ENCODE results near the gene TRIM2. TPM values are rescaled to one million over a fixed set of nuclear protein-coding genes. Genes with fewer than 3 reads are reported as not detected.
A peak's percentile ranks its signal among the peaks of the same experiment; 100 is the strongest.

Gene TRIM2
- total and polyA plus RNA-seq, 12 donors = 6.2 to 130 (median 47.8) TPM

- WGBS, 4 donors = 65 to 71% (median 70%) methylated on average over 14 to 22 of the region's 22 CpGs
- Histone ChIP-seq H3K27me3 (no peaks in the 10 kb centered on the region), H3K4me3 (peak overlapping the region in 1 of 4 donors; percentile 25), H3K27ac (no peak overlapping the region), H3K4me1 (replicated peaks in 1 of 2) (no peaks in the 10 kb centered on the region), H3K9me3 (replicated peaks in 1 of 3) (no peaks in the 10 kb centered on the region), H3K36me3 (replicated peaks in 1 of 2) (no peaks in the 10 kb centered on the region)
- DNase-seq = no peak
- TF ChIP-seq, protein P1, sequence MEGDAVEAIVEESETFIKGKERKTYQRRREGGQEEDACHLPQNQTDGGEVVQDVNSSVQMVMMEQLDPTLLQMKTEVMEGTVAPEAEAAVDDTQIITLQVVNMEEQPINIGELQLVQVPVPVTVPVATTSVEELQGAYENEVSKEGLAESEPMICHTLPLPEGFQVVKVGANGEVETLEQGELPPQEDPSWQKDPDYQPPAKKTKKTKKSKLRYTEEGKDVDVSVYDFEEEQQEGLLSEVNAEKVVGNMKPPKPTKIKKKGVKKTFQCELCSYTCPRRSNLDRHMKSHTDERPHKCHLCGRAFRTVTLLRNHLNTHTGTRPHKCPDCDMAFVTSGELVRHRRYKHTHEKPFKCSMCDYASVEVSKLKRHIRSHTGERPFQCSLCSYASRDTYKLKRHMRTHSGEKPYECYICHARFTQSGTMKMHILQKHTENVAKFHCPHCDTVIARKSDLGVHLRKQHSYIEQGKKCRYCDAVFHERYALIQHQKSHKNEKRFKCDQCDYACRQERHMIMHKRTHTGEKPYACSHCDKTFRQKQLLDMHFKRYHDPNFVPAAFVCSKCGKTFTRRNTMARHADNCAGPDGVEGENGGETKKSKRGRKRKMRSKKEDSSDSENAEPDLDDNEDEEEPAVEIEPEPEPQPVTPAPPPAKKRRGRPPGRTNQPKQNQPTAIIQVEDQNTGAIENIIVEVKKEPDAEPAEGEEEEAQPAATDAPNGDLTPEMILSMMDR (IDR thresholded peaks at IDR 0.05) = no peak
- no peak for TF ChIP-seq POLR2A (IDR thresholded peaks at IDR 0.05)
- intact Hi-C loops (cut with DNase I) = loop anchor here (5.0 kb wide), 2 partner anchors 63 to 112 kb away; no protein-coding TSS in a partner anchor
Observed at GRCh38 chr4:153204728-153205648, 745 bp downstream of the TRIM2 start.

DNA sequence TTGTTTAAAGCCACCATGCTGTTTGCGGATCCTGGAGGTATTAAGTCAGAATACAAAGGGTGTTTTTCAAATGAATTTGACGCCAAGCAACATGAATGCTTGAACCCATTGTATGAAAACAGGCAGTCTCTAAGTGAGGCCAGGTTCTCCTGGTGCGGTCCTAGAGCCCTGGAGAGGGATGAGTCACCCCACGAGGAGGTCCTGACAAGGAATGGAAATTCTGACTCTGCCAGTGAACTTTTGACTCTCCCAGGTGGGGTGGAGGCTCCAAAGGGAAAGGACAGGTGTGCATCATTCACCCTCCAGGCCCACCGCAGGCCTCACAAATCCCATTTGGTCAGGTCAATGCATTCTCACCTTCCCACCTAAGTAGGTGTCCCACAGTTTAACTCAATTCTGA lies 1.5 kb downstream of the TRIM2 start:
- intact Hi-C loops (cut with DNase I) = loop anchor here (5.0 kb wide), 2 partner anchors 63 to 112 kb away; no protein-coding TSS in a partner anchor
- no peak for DNase-seq
- Histone ChIP-seq H3K27me3 (no peaks in the 10 kb centered on the region), H3K9me3 (replicated peaks in 1 of 3) (no peaks in the 10 kb centered on the region), H3K36me3 (replicated peaks in 1 of 2) (no peaks in the 10 kb centered on the region), H3K4me1 (replicated peaks in 1 of 2) (no peaks in the 10 kb centered on the region), H3K4me3 (no peak overlapping the region), H3K27ac (no peak overlapping the region)
- WGBS, 4 donors = 76 to 84% (median 83%) methylated on average over 4 to 5 of the region's 5 CpGs
- TF ChIP-seq, protein P1 (IDR thresholded peaks at IDR 0.05) = no peak

DNA sequence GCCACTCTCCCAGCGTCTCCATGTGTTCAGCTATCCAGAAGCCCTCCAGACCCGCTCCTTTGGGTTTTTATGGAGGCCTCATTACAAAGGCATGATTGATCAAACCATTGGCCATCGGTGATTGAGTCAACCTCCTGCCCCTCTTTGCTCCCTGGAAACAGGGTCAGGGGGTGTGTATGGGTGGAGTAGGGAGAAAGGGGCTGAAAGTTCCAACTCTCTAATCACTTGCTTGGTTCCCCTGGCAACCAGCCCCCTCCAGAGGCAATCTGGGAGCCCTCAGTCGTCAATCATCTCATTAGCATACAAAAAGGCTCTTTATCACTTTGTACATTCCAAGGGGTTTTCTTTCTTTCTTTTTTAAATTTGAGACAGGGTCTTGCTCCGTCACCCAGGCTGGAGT lies 2.3 kb downstream of the TRIM2 start:
- H3K36me3 ChIP-seq (replicated peaks in 1 of 2) = no peaks in the 10 kb centered on the region
- H3K4me3 ChIP-seq = no peak overlapping the region
- TF ChIP-seq POLR2A (IDR thresholded peaks at IDR 0.05) = no peak
- TF ChIP-seq, protein P1 (IDR thresholded peaks at IDR 0.05) = no peak
- H3K27ac ChIP-seq = no peak overlapping the region
- WGBS, 4 donors = 72 to 80% (median 76%) methylated on average over 5 of the region's 5 CpGs
- DNase-seq = no peak
- intact Hi-C loops (cut with DNase I) = loop anchor here (5.0 kb wide), 2 partner anchors 64 to 111 kb away; no protein-coding TSS in a partner anchor
- H3K9me3 ChIP-seq (replicated peaks in 1 of 3) = no peaks in the 10 kb centered on the region
- no peaks in the 10 kb centered on the region for H3K27me3 ChIP-seq
- no peaks in the 10 kb centered on the region for H3K4me1 ChIP-seq (replicated peaks in 1 of 2)

GRCh38 chr4:153207027-153207426 lies 2.8 kb downstream of the TRIM2 start:
- no peak for TF ChIP-seq POLR2A (IDR thresholded peaks at IDR 0.05)
- TF ChIP-seq, protein P1 (IDR thresholded peaks at IDR 0.05) = no peak
- Histone ChIP-seq H3K9me3 (replicated peaks in 1 of 3) (no peaks in the 10 kb centered on the region), H3K4me3 (no peak overlapping the region), H3K27ac (no peak overlapping the region), H3K27me3 (no peaks in the 10 kb centered on the region), H3K4me1 (replicated peaks in 1 of 2) (no peaks in the 10 kb centered on the region), H3K36me3 (replicated peaks in 1 of 2) (no peaks in the 10 kb centered on the region)
- intact Hi-C loops (cut with DNase I) = loop anchor here (5.0 kb wide), 2 partner anchors 65 to 110 kb away; no protein-coding TSS in a partner anchor
- WGBS, 4 donors = 62 to 68% (median 65%) methylated on average over 8 of the region's 8 CpGs
- DNase-seq = no peak

Data from adrenal gland (tissue), 12 donors.